Trophoblast cell (in vitro differentiated cells and primary cell): ENCODE measurements around the gene SNIP1.
"Not testable (repeated sequence)": the region's sequence is repeated elsewhere in the genome, so short reads cannot be mapped to it uniquely, and the experiment has no call there.

Source experiments
- DNase-seq, 2 donors: peaks; one replicate each; pipeline ENCODE4 v3.0.0-alpha.2; 2016
- H2AFZ ChIP-seq: 2 replicates; pipeline ENCODE4 v1.6.1; 2013; ENCODE audit warnings: low read length, moderate library complexity, mild to moderate bottlenecking; ENCODE audit not compliant: insufficient read depth, poor library complexity
- H2AK5ac ChIP-seq: 2 replicates; pipeline ENCODE4 v1.6.1; 2013; ENCODE audit warnings: mild to moderate bottlenecking, low read length
- H2BK120ac ChIP-seq: 2 replicates; pipeline ENCODE4 v1.6.1; 2013; ENCODE audit warnings: low read length, mild to moderate bottlenecking, moderate library complexity; ENCODE audit not compliant: insufficient read depth, poor library complexity
- H2BK12ac ChIP-seq: 2 replicates; pipeline ENCODE4 v1.6.1; 2013; ENCODE audit warnings: mild to moderate bottlenecking, low read length, moderate library complexity
- H2BK5ac ChIP-seq: 2 replicates; pipeline ENCODE4 v1.6.1; 2013; ENCODE audit warnings: low read length, low read depth, moderate library complexity, mild to moderate bottlenecking; ENCODE audit not compliant: poor library complexity
- H3K14ac ChIP-seq: 2 replicates; pipeline ENCODE4 v1.6.1; 2013; ENCODE audit warnings: mild to moderate bottlenecking, low read length
- H3K18ac ChIP-seq: 2 replicates; pipeline ENCODE4 v1.6.1; 2013; ENCODE audit warnings: mild to moderate bottlenecking, low read length
- H3K23ac ChIP-seq: 2 replicates; pipeline ENCODE4 v1.6.1; 2013; ENCODE audit warnings: low read length
- H3K27ac ChIP-seq: 2 replicates; pipeline ENCODE4 v1.5.1; 2013; ENCODE audit warnings: low read depth, mild to moderate bottlenecking, inconsistent platforms, low read length, moderate library complexity
- H3K27me3 ChIP-seq: 2 replicates; pipeline ENCODE4 v1.6.1; 2013; ENCODE audit warnings: inconsistent platforms, mild to moderate bottlenecking, low read length, moderate library complexity; ENCODE audit not compliant: insufficient read depth
- H3K36me3 ChIP-seq, 2 experiments: 1 replicate in 1 of 2; 2 replicates in 1 of 2; pipeline ENCODE4 v1.6.1; 2013; ENCODE audit warnings: low read length in 2 of 2, mild to moderate bottlenecking in 2 of 2, moderate library complexity in 1 of 2; ENCODE audit not compliant: insufficient read depth in 2 of 2, control insufficient read depth in 1 of 2
- H3K4ac ChIP-seq: 2 replicates; pipeline ENCODE4 v1.6.1; 2013; ENCODE audit warnings: low read depth, mild to moderate bottlenecking, low read length, moderate library complexity
- H3K4me1 ChIP-seq, 2 experiments: 1 replicate in 1 of 2; 2 replicates in 1 of 2; pipeline ENCODE4 v1.6.1; 2013; ENCODE audit warnings: low read length in 2 of 2, mild to moderate bottlenecking in 2 of 2, moderate library complexity in 1 of 2; ENCODE audit not compliant: insufficient read depth in 2 of 2, control insufficient read depth in 1 of 2
- H3K4me2 ChIP-seq: 2 replicates; pipeline ENCODE4 v1.6.1; 2013; ENCODE audit warnings: inconsistent platforms, mild to moderate bottlenecking, low read length, moderate library complexity
- H3K4me3 ChIP-seq: 2 replicates; pipeline ENCODE4 v1.5.1; 2013; ENCODE audit warnings: mild to moderate bottlenecking, low read depth, low read length, inconsistent platforms
- H3K79me1 ChIP-seq: one replicate; pipeline ENCODE4 v1.6.1; 2013; ENCODE audit warnings: low read length
- H3K79me2 ChIP-seq: 2 replicates; pipeline ENCODE4 v1.6.1; 2013; ENCODE audit warnings: low read length, mild to moderate bottlenecking; ENCODE audit not compliant: control insufficient read depth, insufficient read depth, poor library complexity
- H3K9ac ChIP-seq: 2 replicates; pipeline ENCODE4 v1.6.1; 2013; ENCODE audit warnings: mild to moderate bottlenecking, low read length
- H3K9me3 ChIP-seq: 2 replicates; pipeline ENCODE4 v1.6.1; 2013; ENCODE audit warnings: low read depth, mild to moderate bottlenecking, control low read depth, inconsistent platforms, low read length; ENCODE audit not compliant: insufficient read depth
- H4K12ac ChIP-seq: 2 replicates; pipeline ENCODE4 v1.6.1; 2013; ENCODE audit warnings: low read depth, mild to moderate bottlenecking, low read length, moderate library complexity
- H4K8ac ChIP-seq: 2 replicates; pipeline ENCODE4 v1.6.1; 2013; ENCODE audit warnings: low read depth, mild to moderate bottlenecking, low read length, moderate library complexity
- H4K91ac ChIP-seq: one replicate; pipeline ENCODE4 v1.6.1; 2013; ENCODE audit warnings: low read depth, mild to moderate bottlenecking, low read length, moderate library complexity
- WGBS: extraction: QIAGEN DNeasy Blood & Tissue Kit; methylation state at CpG from one replicate; pipeline ENCODE4 v1.1.7; 2013; ENCODE audit warnings: missing lambda C conversion rate; ENCODE audit not compliant: insufficient read length, insufficient coverage; ENCODE audit errors: extremely low coverage; 5-methylcytosine and 5-hydroxymethylcytosine counted together

The SNIP1 gene

GRCh38 chr1:37506740-37507139 lies 47.4 kb downstream of the SNIP1 start:
- Histone ChIP-seq H3K9me3 (no peaks in the 10 kb centered on the region), H4K91ac (no peak overlapping the region), H3K9ac (no peak overlapping the region), H3K18ac (no peak overlapping the region), H3K14ac (no peak overlapping the region), H3K27ac (no peak overlapping the region), H3K4me3 (no peak overlapping the region), H3K36me3 (peaks cover 7 to 17% of the 10 kb centered on the region in 2 experiments), H2BK12ac (no peak overlapping the region), H3K4me1 (no peaks in the 10 kb centered on the region), H2BK5ac (no peak overlapping the region), H4K8ac (no peak overlapping the region), H3K27me3 (no peaks in the 10 kb centered on the region), H3K4ac (no peak overlapping the region), H2BK120ac (no peak overlapping the region), H3K79me1 (no peaks in the 10 kb centered on the region), H4K12ac (no peak overlapping the region), H3K4me2 (no peak overlapping the region), H2AFZ (no peak overlapping the region), H3K23ac (no peak overlapping the region), H2AK5ac (no peak overlapping the region), H3K79me2 (no peaks in the 10 kb centered on the region)
- no peak for DNase-seq
- no CpG with 5 or more reads among the region's 2 CpGs for WGBS

- H3K18ac ChIP-seq, H3K79me1 ChIP-seq, H4K12ac ChIP-seq, H3K9me3 ChIP-seq, H2BK12ac ChIP-seq, H2AK5ac ChIP-seq, H3K79me2 ChIP-seq, H3K4ac ChIP-seq, H3K4me1 ChIP-seq, H2BK5ac ChIP-seq, H3K14ac ChIP-seq, H4K8ac ChIP-seq, H3K4me3 ChIP-seq, H3K27me3 ChIP-seq, DNase-seq, H3K4me2 ChIP-seq, H2AFZ ChIP-seq, H3K27ac ChIP-seq, H4K91ac ChIP-seq, H3K23ac ChIP-seq, H3K9ac ChIP-seq, H2BK120ac ChIP-seq: not testable (repeated sequence)
- WGBS: no CpG with 5 or more reads among the region's 2 CpGs
- H3K36me3 ChIP-seq: peaks cover 7 to 26% of the 10 kb centered on the region in 2 experiments
Observed at GRCh38 chr1:37502791-37503190, 51.3 kb downstream of the SNIP1 start.

GRCh38 chr1:37502104-37502503 lies 52.0 kb downstream of the SNIP1 start:
- Histone ChIP-seq H3K4me1 (no peaks in the 10 kb centered on the region), H4K8ac (no peak overlapping the region), H3K14ac (no peak overlapping the region), H2AK5ac (no peak overlapping the region), H3K27me3 (no peaks in the 10 kb centered on the region), H3K36me3 (peaks cover 6 to 25% of the 10 kb centered on the region in 2 experiments), H3K9ac (no peak overlapping the region), H3K23ac (no peak overlapping the region), H4K91ac (no peak overlapping the region), H3K4me2 (no peak overlapping the region), H3K79me1 (no peaks in the 10 kb centered on the region), H4K12ac (no peak overlapping the region), H2AFZ (no peak overlapping the region), H3K4me3 (no peak overlapping the region), H3K18ac (no peak overlapping the region), H2BK12ac (no peak overlapping the region), H3K79me2 (no peaks in the 10 kb centered on the region), H3K27ac (no peak overlapping the region), H3K4ac (no peak overlapping the region), H3K9me3 (no peaks in the 10 kb centered on the region), H2BK120ac (no peak overlapping the region), H2BK5ac (no peak overlapping the region)
- DNase-seq: no peak

- no peak overlapping the region for H4K8ac ChIP-seq
- no peak overlapping the region for H2BK120ac ChIP-seq
- H3K9ac ChIP-seq: no peak overlapping the region
- H3K4me1 ChIP-seq: no peaks in the 10 kb centered on the region
- H4K91ac ChIP-seq: no peak overlapping the region
- H3K23ac ChIP-seq: no peak overlapping the region
- H2AFZ ChIP-seq: no peak overlapping the region
- H3K14ac ChIP-seq: no peak overlapping the region
- H3K18ac ChIP-seq: no peak overlapping the region
- H3K4ac ChIP-seq: no peak overlapping the region
- no peak overlapping the region for H2AK5ac ChIP-seq
- no peaks in the 10 kb centered on the region for H3K27me3 ChIP-seq
- H3K4me2 ChIP-seq: no peak overlapping the region
- no peaks in the 10 kb centered on the region for H3K79me2 ChIP-seq
- H3K9me3 ChIP-seq: no peaks in the 10 kb centered on the region
- no peak overlapping the region for H2BK12ac ChIP-seq
- no peak overlapping the region for H4K12ac ChIP-seq
- no peak overlapping the region for H2BK5ac ChIP-seq
- no peak for DNase-seq
- no CpG with 5 or more reads among the region's 5 CpGs for WGBS
- peaks cover 7 to 24% of the 10 kb centered on the region in 2 experiments for H3K36me3 ChIP-seq
- H3K79me1 ChIP-seq: no peaks in the 10 kb centered on the region
- no peak overlapping the region for H3K4me3 ChIP-seq
- H3K27ac ChIP-seq: no peak overlapping the region
Observed at GRCh38 chr1:37501661-37502060, 52.4 kb downstream of the SNIP1 start.
